Mesenchymal stem cell (in vitro differentiated cells and primary cell): ENCODE measurements around the gene CHST11.

Experiments used
- DNase-seq: peaks from one replicate; pipeline ENCODE4 v3.0.0-alpha.2; 2013
- H2AFZ ChIP-seq: one replicate; pipeline ENCODE4 v1.6.1; 2013; ENCODE audit warnings: low read depth, mild to moderate bottlenecking, control low read depth, inconsistent platforms, low read length, moderate library complexity
- H2AK5ac ChIP-seq: 2 replicates; pipeline ENCODE4 v1.6.1; 2013; ENCODE audit warnings: low read length, moderate library complexity, mild to moderate bottlenecking, inconsistent platforms; ENCODE audit not compliant: severe bottlenecking
- H2BK120ac ChIP-seq: one replicate; pipeline ENCODE4 v1.6.1; 2013; ENCODE audit warnings: low read depth, mild to moderate bottlenecking, inconsistent platforms, low read length, moderate library complexity
- H2BK12ac ChIP-seq, 2 experiments: one replicate each; pipeline ENCODE4 v1.6.1; 2013; ENCODE audit warnings: inconsistent platforms in 2 of 2, low read length in 2 of 2, mild to moderate bottlenecking in 2 of 2, moderate library complexity in 2 of 2, control low read depth in 1 of 2
- H2BK15ac ChIP-seq: one replicate; pipeline ENCODE4 v1.6.1; 2013; ENCODE audit warnings: mild to moderate bottlenecking, low read depth, inconsistent platforms; ENCODE audit not compliant: poor library complexity, severe bottlenecking
- H2BK5ac ChIP-seq: 2 replicates; pipeline ENCODE4 v1.6.1; 2013; ENCODE audit warnings: low read depth, mild to moderate bottlenecking, low read length, control low read depth, inconsistent platforms; ENCODE audit not compliant: poor library complexity, severe bottlenecking
- H3K14ac ChIP-seq, 2 experiments: one replicate each; pipeline ENCODE4 v1.6.1; 2013; ENCODE audit warnings: inconsistent platforms in 2 of 2, low read length in 2 of 2, control low read depth in 1 of 2, mild to moderate bottlenecking in 1 of 2, moderate library complexity in 1 of 2
- H3K18ac ChIP-seq, 2 experiments: one replicate each; pipeline ENCODE4 v1.6.1; 2013; ENCODE audit warnings: inconsistent platforms in 2 of 2, low read length in 2 of 2, control low read depth in 1 of 2, low read depth in 1 of 2, mild to moderate bottlenecking in 1 of 2
- H3K23ac ChIP-seq, 2 experiments: one replicate each; pipeline ENCODE4 v1.6.1; 2013; ENCODE audit warnings: inconsistent platforms in 2 of 2, low read length in 2 of 2, mild to moderate bottlenecking in 2 of 2, moderate library complexity in 2 of 2, control low read depth in 1 of 2
- H3K27ac ChIP-seq: 2 replicates; pipeline ENCODE4 v1.5.1; 2013; ENCODE audit warnings: mild to moderate bottlenecking, moderate library complexity, low read length, control low read depth, inconsistent platforms; ENCODE audit not compliant: poor library complexity, severe bottlenecking
- H3K27me3 ChIP-seq, 2 experiments: 2 replicates each; pipeline versions ENCODE4 v1.6.1 to v1.7.0; 2013; ENCODE audit warnings: low read length in 2 of 2, mild to moderate bottlenecking in 2 of 2, moderate library complexity in 2 of 2, control low read depth in 1 of 2, inconsistent platforms in 1 of 2; ENCODE audit not compliant: control insufficient read depth in 1 of 2, insufficient read depth in 1 of 2
- H3K36me3 ChIP-seq, 2 experiments: 2 replicates each; pipeline versions ENCODE4 v1.6.1 to v1.7.0; 2013; ENCODE audit warnings: low read length in 2 of 2, control low read depth in 1 of 2, inconsistent platforms in 1 of 2, low read depth in 1 of 2, mild to moderate bottlenecking in 1 of 2; ENCODE audit not compliant: insufficient read depth in 2 of 2, control insufficient read depth in 1 of 2
- H3K4ac ChIP-seq, 2 experiments: one replicate each; pipeline ENCODE4 v1.6.1; 2013; ENCODE audit warnings: inconsistent platforms in 2 of 2, low read length in 2 of 2, mild to moderate bottlenecking in 2 of 2, moderate library complexity in 2 of 2, control low read depth in 1 of 2, low read depth in 1 of 2
- H3K4me1 ChIP-seq: 2 replicates; pipeline ENCODE4 v1.6.1; 2013; ENCODE audit warnings: low read depth, low read length, control low read depth; ENCODE audit not compliant: control insufficient read depth, insufficient read depth
- H3K4me2 ChIP-seq: 2 replicates; pipeline ENCODE4 v1.6.1; 2013; ENCODE audit warnings: low read length, mild to moderate bottlenecking, inconsistent platforms; ENCODE audit not compliant: poor library complexity, severe bottlenecking
- H3K4me3 ChIP-seq, 2 experiments: 2 replicates each; pipeline versions ENCODE4 v1.5.1 to v1.7.0; 2013; ENCODE audit warnings: low read length in 2 of 2, mild to moderate bottlenecking in 2 of 2, control low read depth in 1 of 2, low read depth in 1 of 2; ENCODE audit not compliant: insufficient read depth in 1 of 2
- H3K79me1 ChIP-seq: replicated peaks from 2 replicates; pipeline ENCODE4 v1.6.1; 2013; ENCODE audit warnings: mild to moderate bottlenecking, control low read depth, low read length, inconsistent platforms; ENCODE audit not compliant: poor library complexity, severe bottlenecking
- H3K9ac ChIP-seq: 2 replicates; pipeline ENCODE4 v1.7.0; 2013; ENCODE audit warnings: mild to moderate bottlenecking, low read length, moderate library complexity
- H3K9me3 ChIP-seq: 2 replicates; pipeline ENCODE4 v1.7.0; 2013; ENCODE audit warnings: mild to moderate bottlenecking, low read length; ENCODE audit not compliant: control insufficient read depth
- H4K8ac ChIP-seq: one replicate; pipeline ENCODE4 v1.6.1; 2013; ENCODE audit warnings: inconsistent platforms, mild to moderate bottlenecking, low read length, moderate library complexity
- H4K91ac ChIP-seq: one replicate; pipeline ENCODE4 v1.6.1; 2013; ENCODE audit warnings: mild to moderate bottlenecking, low read length, inconsistent platforms
- WGBS: methylation state at CpG from one replicate; pipeline ENCODE4 v1.1.7; 2013; ENCODE audit warnings: mixed read lengths; 5-methylcytosine and 5-hydroxymethylcytosine counted together

The CHST11 gene

DNA sequence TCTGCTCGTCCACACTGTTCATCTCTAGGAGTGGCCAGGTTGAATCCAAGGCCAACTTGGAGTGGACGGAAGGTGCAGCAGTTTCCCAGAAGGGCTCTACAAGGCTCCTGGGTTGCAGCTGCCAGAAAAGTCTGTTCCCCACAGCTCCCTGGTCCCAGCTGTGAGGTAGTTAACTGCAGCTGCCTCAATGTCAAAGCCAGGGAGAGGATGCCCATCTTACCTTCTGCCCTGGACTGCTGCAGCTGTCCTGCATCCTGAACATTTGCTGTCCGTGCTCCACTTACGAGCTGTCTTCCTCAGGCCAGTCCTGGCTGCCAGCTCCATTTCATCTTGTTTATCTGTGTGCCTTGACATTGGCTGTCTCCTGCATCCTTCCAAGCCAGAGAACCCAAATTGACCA, 274.0 kb downstream of the CHST11 start:
- Histone ChIP-seq H3K18ac (no peak overlapping the region), H3K9ac (no peak overlapping the region), H2BK120ac (no peak overlapping the region), H3K4me2 (no peak overlapping the region), H3K4me3 (no peak overlapping the region), H2BK15ac (no peak overlapping the region), H2AFZ (no peak overlapping the region), H2BK5ac (no peak overlapping the region), H3K4me1 (no peaks in the 10 kb centered on the region), H3K23ac (no peak overlapping the region), H3K27ac (no peak overlapping the region), H3K9me3 (no peaks in the 10 kb centered on the region), H3K4ac (no peak overlapping the region), H3K79me1 (no peaks in the 10 kb centered on the region), H2BK12ac (no peak overlapping the region), H4K91ac (no peak overlapping the region), H2AK5ac (no peak overlapping the region), H4K8ac (no peak overlapping the region), H3K14ac (no peak overlapping the region), H3K36me3 (no peaks in the 10 kb centered on the region), H3K27me3 (peaks cover 0 to 32% of the 10 kb centered on the region in 2 experiments)
- WGBS = 90% methylated on average over 4 of the region's 4 CpGs
- no peak for DNase-seq

DNA sequence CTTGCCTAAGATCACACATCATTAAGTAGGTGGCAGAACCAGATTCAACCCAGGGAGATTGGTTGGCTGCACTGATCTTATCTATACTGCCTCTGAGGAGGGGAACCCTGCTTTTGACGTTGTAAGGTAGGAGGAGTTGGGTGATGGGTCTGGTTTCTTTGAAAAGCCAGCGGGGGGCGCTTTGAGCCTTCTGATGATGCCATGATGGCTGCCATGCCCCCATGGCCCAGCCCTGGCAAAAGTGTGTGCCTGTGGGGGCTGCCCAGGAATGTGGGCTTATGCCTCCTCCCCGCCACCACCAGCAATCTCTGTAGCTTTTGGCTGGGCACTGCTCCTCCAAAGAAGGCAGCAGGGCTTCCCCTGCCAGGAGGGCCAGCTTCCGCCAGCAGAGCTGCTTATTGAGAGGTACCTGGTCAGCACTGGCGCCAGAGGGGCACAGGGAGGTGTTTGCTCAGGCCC, 277.0 kb downstream of the CHST11 start:
- Histone ChIP-seq H3K4ac (no peak overlapping the region), H3K14ac (no peak overlapping the region), H3K4me2 (no peak overlapping the region), H3K36me3 (no peaks in the 10 kb centered on the region), H4K91ac (no peak overlapping the region), H3K23ac (no peak overlapping the region), H3K18ac (no peak overlapping the region), H2BK12ac (no peak overlapping the region), H3K79me1 (no peaks in the 10 kb centered on the region), H2BK15ac (no peak overlapping the region), H3K27me3 (peaks cover 0 to 35% of the 10 kb centered on the region in 2 experiments), H3K27ac (no peak overlapping the region), H3K9me3 (no peaks in the 10 kb centered on the region), H3K4me1 (peaks cover 7% of the 10 kb centered on the region), H2AFZ (no peak overlapping the region), H3K9ac (no peak overlapping the region), H2BK120ac (no peak overlapping the region), H2BK5ac (no peak overlapping the region), H3K4me3 (no peak overlapping the region), H2AK5ac (no peak overlapping the region), H4K8ac (no peak overlapping the region)
- 60% methylated on average over 5 of the region's 6 CpGs for WGBS
- DNase-seq = no peak

DNA sequence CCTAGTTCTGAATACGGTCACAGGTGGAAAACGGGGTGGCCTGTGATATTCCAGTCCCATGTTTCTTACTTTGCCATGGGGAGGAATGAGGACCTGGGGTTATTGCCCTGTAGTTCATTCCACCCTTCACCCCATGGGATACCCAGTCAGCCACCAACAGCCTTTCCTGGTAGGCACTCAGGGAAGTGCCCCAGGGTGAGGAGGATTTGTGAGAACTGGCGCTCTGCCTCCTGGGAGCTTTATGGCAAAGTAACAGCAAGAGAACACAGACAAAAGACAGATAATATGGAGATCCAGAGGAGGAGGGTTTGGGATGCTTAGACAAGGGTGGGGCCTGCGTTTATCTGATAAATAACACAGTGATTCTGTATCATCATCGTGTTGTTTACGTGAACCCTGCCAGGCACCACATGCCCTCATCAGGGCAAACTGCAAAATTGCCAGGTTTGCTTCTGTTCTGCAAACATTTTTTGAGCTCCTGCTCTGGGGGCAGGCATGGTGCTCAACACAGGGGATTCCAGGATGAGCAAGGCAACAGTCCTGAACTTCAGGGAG, 277.9 kb downstream of the CHST11 start:
- H3K4ac ChIP-seq = no peak overlapping the region
- DNase-seq = no peak
- no peaks in the 10 kb centered on the region for H3K79me1 ChIP-seq
- no peak overlapping the region for H4K91ac ChIP-seq
- H3K9ac ChIP-seq = no peak overlapping the region
- H3K23ac ChIP-seq = no peak overlapping the region
- no peak overlapping the region for H4K8ac ChIP-seq
- no peaks in the 10 kb centered on the region for H3K36me3 ChIP-seq
- no peak overlapping the region for H3K14ac ChIP-seq
- H3K27me3 ChIP-seq = peaks cover 0 to 35% of the 10 kb centered on the region in 2 experiments
- no peak overlapping the region for H2BK120ac ChIP-seq
- peaks cover 10% of the 10 kb centered on the region for H3K4me1 ChIP-seq
- H3K4me3 ChIP-seq = no peak overlapping the region
- H3K9me3 ChIP-seq = no peaks in the 10 kb centered on the region
- no peak overlapping the region for H2BK5ac ChIP-seq
- WGBS = 91% methylated on average over 6 of the region's 6 CpGs
- no peak overlapping the region for H2BK15ac ChIP-seq
- no peak overlapping the region for H2AK5ac ChIP-seq
- no peak overlapping the region for H3K18ac ChIP-seq
- H3K4me2 ChIP-seq = no peak overlapping the region
- H2BK12ac ChIP-seq = no peak overlapping the region
- H3K27ac ChIP-seq = no peak overlapping the region
- no peak overlapping the region for H2AFZ ChIP-seq

DNA sequence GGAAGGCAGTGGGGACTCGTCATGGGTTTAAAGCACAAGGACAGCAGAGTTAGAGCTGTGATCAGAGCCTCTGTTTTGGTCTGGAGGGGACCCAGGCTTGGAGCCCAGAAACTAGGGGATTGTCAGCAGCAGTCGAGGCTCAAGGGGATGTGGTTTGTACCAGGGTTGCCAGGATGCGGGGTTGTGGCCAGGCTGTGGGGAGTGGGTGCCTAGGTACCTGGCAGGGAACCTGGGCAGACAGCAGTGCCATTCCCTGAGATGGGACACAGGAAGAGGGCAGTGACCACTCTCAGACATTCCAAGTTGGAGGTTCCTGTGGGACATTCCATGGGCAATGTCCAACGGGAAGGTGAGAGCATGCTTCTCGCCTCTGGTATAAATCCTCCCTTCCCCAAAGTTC, 279.1 kb downstream of the CHST11 start:
- Histone ChIP-seq H4K91ac (no peak overlapping the region), H2BK5ac (no peak overlapping the region), H3K36me3 (no peaks in the 10 kb centered on the region), H2AK5ac (no peak overlapping the region), H3K14ac (no peak overlapping the region), H3K23ac (peak overlapping the region in 1 of 2 experiments; percentile 36), H3K18ac (no peak overlapping the region), H3K4me2 (no peak overlapping the region), H3K9me3 (no peaks in the 10 kb centered on the region), H2AFZ (no peak overlapping the region), H2BK120ac (no peak overlapping the region), H3K4ac (no peak overlapping the region), H3K27me3 (peaks cover 0 to 25% of the 10 kb centered on the region in 2 experiments), H3K4me3 (no peak overlapping the region), H4K8ac (peak overlapping the region; percentile 24), H2BK15ac (peak overlapping the region; percentile 7), H3K79me1 (no peaks in the 10 kb centered on the region), H3K9ac (peak overlapping the region; percentile 39), H3K4me1 (peaks cover 10% of the 10 kb centered on the region), H3K27ac (no peak overlapping the region), H2BK12ac (peak overlapping the region in 1 of 2 experiments; percentile 10)
- no peak for DNase-seq
- 89% methylated on average over 4 of the region's 5 CpGs for WGBS
